Measurements from ENCODE around the gene SBNO2.

DNA sequence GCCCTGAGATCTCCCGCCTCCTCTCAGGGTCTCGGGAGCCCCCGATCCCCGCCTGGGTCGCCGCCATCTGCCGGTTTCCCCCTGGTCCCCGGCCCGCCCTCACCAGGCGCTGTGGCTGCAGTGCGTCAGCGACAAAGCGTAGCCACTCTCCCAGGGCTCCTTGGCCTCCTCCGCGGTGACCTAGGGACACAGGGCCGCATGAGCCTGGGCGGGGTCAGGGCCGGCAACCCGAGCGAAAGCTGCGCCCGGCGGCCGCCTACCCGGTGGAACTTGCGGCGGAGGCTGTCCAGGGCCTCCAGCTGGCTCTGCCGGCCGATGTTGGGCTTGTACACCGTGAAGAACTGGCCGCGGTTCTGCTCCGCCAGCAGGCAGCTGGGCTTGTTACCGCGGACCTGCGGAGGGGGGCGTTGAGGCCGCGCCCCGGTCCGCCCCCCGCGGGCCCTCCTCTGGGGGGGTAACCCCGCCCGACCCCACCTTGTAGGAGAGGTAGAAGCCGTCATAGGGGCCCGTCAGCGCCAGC lies 65.0 kb downstream of the SBNO2 start:
- TF ChIP-seq, protein P1, sequence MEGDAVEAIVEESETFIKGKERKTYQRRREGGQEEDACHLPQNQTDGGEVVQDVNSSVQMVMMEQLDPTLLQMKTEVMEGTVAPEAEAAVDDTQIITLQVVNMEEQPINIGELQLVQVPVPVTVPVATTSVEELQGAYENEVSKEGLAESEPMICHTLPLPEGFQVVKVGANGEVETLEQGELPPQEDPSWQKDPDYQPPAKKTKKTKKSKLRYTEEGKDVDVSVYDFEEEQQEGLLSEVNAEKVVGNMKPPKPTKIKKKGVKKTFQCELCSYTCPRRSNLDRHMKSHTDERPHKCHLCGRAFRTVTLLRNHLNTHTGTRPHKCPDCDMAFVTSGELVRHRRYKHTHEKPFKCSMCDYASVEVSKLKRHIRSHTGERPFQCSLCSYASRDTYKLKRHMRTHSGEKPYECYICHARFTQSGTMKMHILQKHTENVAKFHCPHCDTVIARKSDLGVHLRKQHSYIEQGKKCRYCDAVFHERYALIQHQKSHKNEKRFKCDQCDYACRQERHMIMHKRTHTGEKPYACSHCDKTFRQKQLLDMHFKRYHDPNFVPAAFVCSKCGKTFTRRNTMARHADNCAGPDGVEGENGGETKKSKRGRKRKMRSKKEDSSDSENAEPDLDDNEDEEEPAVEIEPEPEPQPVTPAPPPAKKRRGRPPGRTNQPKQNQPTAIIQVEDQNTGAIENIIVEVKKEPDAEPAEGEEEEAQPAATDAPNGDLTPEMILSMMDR (conservative IDR thresholded peaks at IDR 0.05; ENCODE audit: low read length), result no peak
- TF ChIP-seq EZH2phosphoT487 (IDR thresholded peaks at IDR 0.05; ENCODE audit: borderline replicate concordance), result no peak

Measured in Loucy (cell line).